WTC11 (cell line): Measurements from ENCODE around the gene HP1BP3.

Source experiments
- FOXJ3 ChIP-seq: sonication (generic); formaldehyde crosslinking; IDR thresholded peaks from 2 replicates; pipeline ENCODE4 v1.9.0; 2021; ENCODE audit warnings: missing genetic modification reagents, mild to moderate bottlenecking, borderline replicate concordance
- FOXP1 ChIP-seq: sonication (generic); formaldehyde crosslinking; IDR thresholded peaks from 2 replicates; pipeline ENCODE4 v1.8.0; 2022; ENCODE audit warnings: missing genetic modification reagents, mild to moderate bottlenecking, moderate library complexity, borderline replicate concordance
- SMAD4 ChIP-seq: sonication (generic); formaldehyde crosslinking; IDR thresholded peaks from 2 replicates; pipeline ENCODE4 v1.8.0; 2022; ENCODE audit warnings: mild to moderate bottlenecking, missing genetic modification reagents
- TEAD4 ChIP-seq: sonication (generic); formaldehyde crosslinking; IDR thresholded peaks from 2 replicates; pipeline ENCODE4 v1.8.0; 2022; ENCODE audit warnings: mild to moderate bottlenecking, missing genetic modification reagents
- TF ChIP-seq, protein P1 (sequence below): sonication (generic); formaldehyde crosslinking; IDR thresholded peaks from 2 replicates; pipeline ENCODE4 v1.8.1; 2023; ENCODE audit warnings: mild to moderate bottlenecking, missing genetic modification reagents, moderate library complexity
- TF ChIP-seq, protein P2 (sequence below): fragments of 200-600 bp; IDR thresholded peaks from 2 replicates; pipeline ENCODE4 v1.8.0; 2022; ENCODE audit warnings: antibody characterized with exemption
- TF ChIP-seq, protein P3 (sequence below): sonication (generic); formaldehyde crosslinking; IDR thresholded peaks from 2 replicates; pipeline ENCODE4 v1.8.0; 2022; ENCODE audit warnings: mild to moderate bottlenecking, missing genetic modification reagents

DNA sequence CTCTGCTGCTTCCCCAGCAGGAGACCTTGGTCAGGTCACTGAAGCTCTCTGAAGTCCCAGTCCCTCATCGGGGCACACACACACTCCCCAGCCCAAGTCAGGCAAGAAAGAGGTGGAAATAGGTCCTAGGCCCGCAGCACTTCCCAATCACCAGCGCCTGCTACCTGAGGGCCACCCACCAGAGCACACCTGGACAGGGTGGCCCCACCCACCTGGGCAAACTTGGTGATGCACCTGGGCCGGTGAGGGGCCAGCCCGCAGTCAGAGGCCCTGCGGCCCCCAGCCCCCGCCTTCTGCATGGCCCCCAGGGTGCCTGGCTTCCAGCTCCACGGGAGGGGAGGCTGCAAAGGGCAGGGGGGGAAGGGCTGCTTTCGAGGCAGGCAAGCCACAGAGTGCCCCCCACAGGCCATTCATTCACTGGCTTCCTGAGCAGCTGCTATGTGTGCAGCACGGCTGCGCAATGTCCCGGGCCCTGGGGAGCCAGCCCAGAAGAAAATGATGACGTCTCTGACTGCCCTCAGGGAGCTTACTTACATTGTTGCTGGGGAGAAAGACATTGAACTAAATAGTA lies 59.3 kb downstream of the HP1BP3 start:
- TF ChIP-seq TEAD4 (CRISPR knock-in tag) (no peak), SMAD4 (CRISPR knock-in tag) (no peak), FOXJ3 (CRISPR knock-in tag) (no peak), FOXP1 (no peak)
- TF ChIP-seq, protein P1, sequence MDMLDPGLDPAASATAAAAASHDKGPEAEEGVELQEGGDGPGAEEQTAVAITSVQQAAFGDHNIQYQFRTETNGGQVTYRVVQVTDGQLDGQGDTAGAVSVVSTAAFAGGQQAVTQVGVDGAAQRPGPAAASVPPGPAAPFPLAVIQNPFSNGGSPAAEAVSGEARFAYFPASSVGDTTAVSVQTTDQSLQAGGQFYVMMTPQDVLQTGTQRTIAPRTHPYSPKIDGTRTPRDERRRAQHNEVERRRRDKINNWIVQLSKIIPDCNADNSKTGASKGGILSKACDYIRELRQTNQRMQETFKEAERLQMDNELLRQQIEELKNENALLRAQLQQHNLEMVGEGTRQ (CRISPR knock-in tag): no peak
- TF ChIP-seq, protein P2, sequence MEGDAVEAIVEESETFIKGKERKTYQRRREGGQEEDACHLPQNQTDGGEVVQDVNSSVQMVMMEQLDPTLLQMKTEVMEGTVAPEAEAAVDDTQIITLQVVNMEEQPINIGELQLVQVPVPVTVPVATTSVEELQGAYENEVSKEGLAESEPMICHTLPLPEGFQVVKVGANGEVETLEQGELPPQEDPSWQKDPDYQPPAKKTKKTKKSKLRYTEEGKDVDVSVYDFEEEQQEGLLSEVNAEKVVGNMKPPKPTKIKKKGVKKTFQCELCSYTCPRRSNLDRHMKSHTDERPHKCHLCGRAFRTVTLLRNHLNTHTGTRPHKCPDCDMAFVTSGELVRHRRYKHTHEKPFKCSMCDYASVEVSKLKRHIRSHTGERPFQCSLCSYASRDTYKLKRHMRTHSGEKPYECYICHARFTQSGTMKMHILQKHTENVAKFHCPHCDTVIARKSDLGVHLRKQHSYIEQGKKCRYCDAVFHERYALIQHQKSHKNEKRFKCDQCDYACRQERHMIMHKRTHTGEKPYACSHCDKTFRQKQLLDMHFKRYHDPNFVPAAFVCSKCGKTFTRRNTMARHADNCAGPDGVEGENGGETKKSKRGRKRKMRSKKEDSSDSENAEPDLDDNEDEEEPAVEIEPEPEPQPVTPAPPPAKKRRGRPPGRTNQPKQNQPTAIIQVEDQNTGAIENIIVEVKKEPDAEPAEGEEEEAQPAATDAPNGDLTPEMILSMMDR: no peak
- TF ChIP-seq, protein P3, sequence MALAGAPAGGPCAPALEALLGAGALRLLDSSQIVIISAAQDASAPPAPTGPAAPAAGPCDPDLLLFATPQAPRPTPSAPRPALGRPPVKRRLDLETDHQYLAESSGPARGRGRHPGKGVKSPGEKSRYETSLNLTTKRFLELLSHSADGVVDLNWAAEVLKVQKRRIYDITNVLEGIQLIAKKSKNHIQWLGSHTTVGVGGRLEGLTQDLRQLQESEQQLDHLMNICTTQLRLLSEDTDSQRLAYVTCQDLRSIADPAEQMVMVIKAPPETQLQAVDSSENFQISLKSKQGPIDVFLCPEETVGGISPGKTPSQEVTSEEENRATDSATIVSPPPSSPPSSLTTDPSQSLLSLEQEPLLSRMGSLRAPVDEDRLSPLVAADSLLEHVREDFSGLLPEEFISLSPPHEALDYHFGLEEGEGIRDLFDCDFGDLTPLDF (CRISPR knock-in tag): no peak
